H1 (cell line): Measurements from ENCODE around the gene CRYAB. TPM values are rescaled to one million over a fixed set of nuclear protein-coding genes. Genes with fewer than 3 reads are reported as not detected.
A peak's percentile ranks its signal among the peaks of the same experiment; 100 is the strongest.

Experiments used
- CTCF ChIA-PET: fragments of 300-600 bp; sonication (Branson Sonifier 250); formaldehyde crosslinking; loops from one replicate; lab custom pipeline; 2021; ENCODE audit not compliant: partially characterized antibody; lab: Charles Lee
- POLR2A ChIA-PET: fragments of 300-600 bp; sonication (Branson Sonifier 250); formaldehyde crosslinking; loops from one replicate; lab custom pipeline; 2021; ENCODE audit warnings: inconsistent platforms; ENCODE audit not compliant: partially characterized antibody; lab: Charles Lee
- DNase-seq, 2 experiments: peaks; one replicate each; pipeline versions ENCODE4 v3.0.0 to v3.0.0-alpha.2; 2010 to 2022; ENCODE audit warnings: low spot score in 2 of 2, low read depth in 1 of 2, mixed read lengths in 1 of 2
- FAIRE-seq: peaks from 2 replicates; lab custom pipeline; 2011; peaks lifted over from hg19 to GRCh38; lab: Jason Lieb, UNC
- H2AFZ ChIP-seq: 2 replicates; pipeline ENCODE4 v1.8.1; 2012; ENCODE audit warnings: low read length, inconsistent platforms
- H2AK5ac ChIP-seq: 2 replicates; pipeline ENCODE4 v1.6.1; 2013; ENCODE audit warnings: low read depth, low read length
- H2BK120ac ChIP-seq: replicated peaks from 2 replicates; pipeline ENCODE3; 2013; ENCODE audit warnings: low read depth, low read length, inconsistent platforms
- H2BK12ac ChIP-seq: 2 replicates; pipeline ENCODE4 v1.6.1; 2013; ENCODE audit warnings: low read depth, low read length
- H2BK15ac ChIP-seq: 2 replicates; pipeline ENCODE4 v1.6.1; 2013; ENCODE audit warnings: low read length
- H2BK20ac ChIP-seq: 2 replicates; pipeline ENCODE4 v1.6.1; 2013; ENCODE audit warnings: low read length
- H2BK5ac ChIP-seq: 2 replicates; pipeline ENCODE4 v1.6.1; 2013; ENCODE audit warnings: low read depth, low read length
- H3K14ac ChIP-seq: 2 replicates; pipeline ENCODE4 v1.6.1; 2013; ENCODE audit warnings: inconsistent platforms; ENCODE audit not compliant: insufficient read length
- H3K18ac ChIP-seq: 2 replicates; pipeline ENCODE4 v1.6.1; 2013; ENCODE audit warnings: low read length; ENCODE audit errors: extremely low read depth
- H3K23ac ChIP-seq: 2 replicates; pipeline ENCODE4 v1.6.1; 2013; ENCODE audit warnings: inconsistent platforms; ENCODE audit not compliant: insufficient read length
- H3K23me2 ChIP-seq: 2 replicates; pipeline ENCODE4 v1.6.1; 2013; ENCODE audit warnings: low read depth, low read length
- H3K27ac ChIP-seq: 2 replicates; pipeline ENCODE4 v1.6.1; 2011; ENCODE audit warnings: low read depth, low read length, inconsistent platforms
- H3K27me3 ChIP-seq, 4 experiments: replicated peaks in 1 of 4; 1 replicate in 1 of 4; 2 replicates in 3 of 4; pipeline versions ENCODE4 v1.6.1 to v1.8.1; 2011 to 2013; ENCODE audit warnings: low read length in 3 of 4, mild to moderate bottlenecking in 3 of 4, inconsistent platforms in 2 of 4, mixed read lengths in 2 of 4, moderate library complexity in 1 of 4; ENCODE audit not compliant: control insufficient read depth in 3 of 4, insufficient read depth in 3 of 4; ENCODE audit errors: extremely low read depth in 1 of 4
- H3K36me3 ChIP-seq, 4 experiments: 2 replicates each; pipeline versions ENCODE4 v1.6.1 to v1.8.1; 2011 to 2013; ENCODE audit warnings: mild to moderate bottlenecking in 4 of 4, low read length in 3 of 4, moderate library complexity in 2 of 4, control low read depth in 1 of 4, inconsistent platforms in 1 of 4; ENCODE audit not compliant: insufficient read depth in 4 of 4, control insufficient read depth in 2 of 4
- H3K4ac ChIP-seq: replicated peaks from 2 replicates; pipeline ENCODE3; 2013; ENCODE audit warnings: low read length, low read depth, mixed read lengths, inconsistent platforms; ENCODE audit not compliant: insufficient read length
- H3K4me1 ChIP-seq, 4 experiments: replicated peaks in 1 of 4; 1 replicate in 1 of 4; 2 replicates in 3 of 4; pipeline versions ENCODE4 v1.6.1 to v1.8.1; 2011 to 2013; ENCODE audit warnings: low read length in 3 of 4, inconsistent platforms in 2 of 4, mixed read lengths in 1 of 4; ENCODE audit not compliant: insufficient read depth in 4 of 4, control insufficient read depth in 3 of 4
- H3K4me2 ChIP-seq, 2 experiments: 2 replicates each; pipeline versions ENCODE4 v1.6.1 to v1.8.1; 2011 to 2013; ENCODE audit warnings: low read depth in 2 of 2, low read length in 2 of 2, control low read depth in 1 of 2, inconsistent platforms in 1 of 2, mild to moderate bottlenecking in 1 of 2; ENCODE audit not compliant: insufficient read depth in 1 of 2
- H3K4me3 ChIP-seq, 4 experiments: fragments of 200-600, 300-600 bp in 1 of 4; sonication (generic), shearing (Covaris generic), sonication (Bioruptor Twin) in 1 of 4; 2 replicates each; pipeline versions ENCODE4 v1.5.1 to v1.8.1; 2011 to 2016; ENCODE audit warnings: low read length in 4 of 4, low read depth in 3 of 4, control low read depth in 2 of 4, inconsistent platforms in 2 of 4, mild to moderate bottlenecking in 2 of 4, mixed read lengths in 1 of 4, moderate library complexity in 1 of 4; ENCODE audit not compliant: insufficient read depth in 2 of 4; ENCODE audit errors: extremely low read depth in 1 of 4
- H3K56ac ChIP-seq: replicated peaks from 2 replicates; pipeline ENCODE3; 2013; ENCODE audit warnings: low read depth, mild to moderate bottlenecking, mixed read lengths, low read length, inconsistent platforms; ENCODE audit not compliant: insufficient read length
- H3K79me1 ChIP-seq: 2 replicates; pipeline ENCODE4 v1.6.1; 2013; ENCODE audit warnings: low read depth, low read length, control low read depth
- H3K79me2 ChIP-seq, 2 experiments: 2 replicates each; pipeline versions ENCODE4 v1.6.1 to v1.8.1; 2012 to 2013; ENCODE audit warnings: low read length in 2 of 2, mild to moderate bottlenecking in 2 of 2, inconsistent platforms in 1 of 2; ENCODE audit not compliant: insufficient read depth in 2 of 2, control insufficient read depth in 1 of 2
- H3K9ac ChIP-seq, 4 experiments: replicated peaks in 1 of 4; 1 replicate in 1 of 4; 2 replicates in 3 of 4; pipeline versions ENCODE4 v1.6.1 to v1.8.1; 2011 to 2013; ENCODE audit warnings: low read depth in 3 of 4, low read length in 3 of 4, control low read depth in 2 of 4, mild to moderate bottlenecking in 2 of 4, moderate library complexity in 2 of 4, inconsistent platforms in 1 of 4; ENCODE audit errors: extremely low read depth in 1 of 4
- H3K9me3 ChIP-seq, 2 experiments: 2 replicates each; pipeline versions ENCODE4 v1.6.1 to v1.8.1; 2012 to 2013; ENCODE audit warnings: mild to moderate bottlenecking in 2 of 2, moderate library complexity in 2 of 2, control low read depth in 1 of 2, inconsistent platforms in 1 of 2, low read depth in 1 of 2, low read length in 1 of 2, mixed read lengths in 1 of 2; ENCODE audit not compliant: insufficient read depth in 2 of 2
- H4K20me1 ChIP-seq, 2 experiments: replicated peaks in 1 of 2; 2 replicates each; pipeline versions ENCODE3 to v1.8.1; 2011 to 2013; ENCODE audit warnings: inconsistent platforms in 2 of 2, low read length in 2 of 2, mild to moderate bottlenecking in 1 of 2; ENCODE audit not compliant: insufficient read depth in 2 of 2, control insufficient read depth in 1 of 2
- H4K5ac ChIP-seq: 2 replicates; pipeline ENCODE4 v1.6.1; 2013; ENCODE audit warnings: low read length, low read depth, mixed read lengths, inconsistent platforms; ENCODE audit not compliant: insufficient read length
- H4K8ac ChIP-seq: 2 replicates; pipeline ENCODE4 v1.8.0; 2013; ENCODE audit warnings: mild to moderate bottlenecking, moderate library complexity, low read length, inconsistent platforms; ENCODE audit not compliant: insufficient read depth; ENCODE audit errors: extremely low read depth
- H4K91ac ChIP-seq: replicated peaks from 2 replicates; pipeline ENCODE3; 2013; ENCODE audit warnings: low read length, mixed read lengths, inconsistent platforms; ENCODE audit not compliant: insufficient read length
- ASH2L ChIP-seq: fragments of 200-600, 300-600 bp; sonication (generic); IDR thresholded peaks from one replicate; pipeline ENCODE4 v1.7.1; 2017; ENCODE audit warnings: low read length
- EP300 ChIP-seq, 2 experiments: IDR thresholded peaks; 1 replicate in 1 of 2; 2 replicates in 1 of 2; pipeline ENCODE4 v1.6.1; 2011 to 2012; ENCODE audit warnings: low read depth in 2 of 2, low read length in 2 of 2, mild to moderate bottlenecking in 2 of 2, borderline replicate concordance in 1 of 2, inconsistent platforms in 1 of 2, moderate library complexity in 1 of 2
- GTF2F1 ChIP-seq: IDR thresholded peaks from 2 replicates; pipeline ENCODE4 v1.6.1; 2012; ENCODE audit warnings: low read depth, low read length, improper control_type of control experiment, borderline replicate concordance
- HDAC2 ChIP-seq, 2 experiments: fragments of 300-600 bp in 1 of 2; sonication (generic) in 1 of 2; IDR thresholded peaks; 2 replicates each; pipeline ENCODE4 v1.6.1; 2011 to 2012; ENCODE audit warnings: low read depth in 2 of 2, low read length in 2 of 2, mild to moderate bottlenecking in 2 of 2, moderate library complexity in 2 of 2, borderline replicate concordance in 1 of 2, inconsistent platforms in 1 of 2
- NANOG ChIP-seq: IDR thresholded peaks from 2 replicates; pipeline ENCODE4 v1.6.1; 2011; ENCODE audit warnings: low read length, low read depth, mild to moderate bottlenecking, inconsistent platforms; ENCODE audit not compliant: insufficient read depth, poor library complexity, severe bottlenecking
- PHF8 ChIP-seq: fragments of 200-600 bp; sonication (generic); conservative IDR thresholded peaks from 2 replicates; pipeline ENCODE4 v1.7.1; 2012; ENCODE audit warnings: low read depth, mild to moderate bottlenecking, inconsistent platforms, low read length, moderate library complexity
- SIX5 ChIP-seq: IDR thresholded peaks from 2 replicates; pipeline ENCODE4 v1.6.1; 2011; ENCODE audit warnings: mild to moderate bottlenecking, low read depth, low read length
- SP1 ChIP-seq: IDR thresholded peaks from 2 replicates; pipeline ENCODE4 v1.6.1; 2011; ENCODE audit warnings: low read depth, low read length
- WGBS, 2 experiments: shearing (Covaris generic) in 1 of 2; methylation state at CpG; one replicate each; pipeline versions ENCODE4 v1.1.6 to v1.1.7; 2013 to 2015; ENCODE audit warnings: low lambda C conversion rate in 2 of 2, mixed read lengths in 2 of 2, inconsistent platforms in 1 of 2, low coverage in 1 of 2, missing lambda C conversion rate in 1 of 2; ENCODE audit not compliant: insufficient replicate concordance in 2 of 2, insufficient coverage in 1 of 2, insufficient read length in 1 of 2; ENCODE audit errors: extremely low coverage in 1 of 2, missing lambda C conversion rate in 1 of 2; 5-methylcytosine and 5-hydroxymethylcytosine counted together
- polyA plus RNA-seq, 7 experiments: library from polyadenylated mRNA; depleted of rRNA in 3 of 7; stranded (reverse) in 5 of 7; unstranded in 2 of 7; fragments of >200 nt in 5 of 7; fragments of 200-250 nt in 2 of 7; gene quantifications; 1 replicate in 5 of 7; 2 replicates in 1 of 7; 4 replicates in 1 of 7; pipeline versions ENCODE4 v1.2.1 to v1.2.3, GENCODE V29; 2011 to 2013; ENCODE audit warnings: missing spikeins in 2 of 7, mixed read lengths in 2 of 7
- total RNA-seq: library from RNA; stranded (reverse); fragmentation: NEBNext Ultra II Directional; extraction: Animal tissue kit (Norgen Biotek cat#: 25700); gene quantifications from 2 replicates; pipeline ENCODE4 v1.2.1, GENCODE V29; 2021

Gene CRYAB
- total and polyA plus RNA-seq, 2 of the 8 experiments (the other 6 are each of a cell fraction or from before 2014, with no cell fraction given) = 1.9 to 2.0 TPM

GRCh38 chr11:111918390-111919256, 7.1 kb upstream of the CRYAB start, which contains the start of gene C11orf52:
C11orf52 (plus strand) TSS chr11:111918913; CDS start chr11:111918973, 60 bp downstream.
- DNase-seq (peak; percentile 49 to 69), FAIRE-seq (peak; percentile 39)
- Histone ChIP-seq H3K9ac (no peak within 1 kb of the TSS), H3K56ac (no peak within 1 kb of the TSS), H3K27ac (peak within 1 kb of the TSS; percentile 26; the same call in 1 of the 2 replicates), H4K20me1 (no peaks in the 10 kb centered on the region), H3K79me2 (no peaks in the 10 kb centered on the region), H3K23ac (no peak within 1 kb of the TSS), H3K4me3 (peak within 1 kb of the TSS; percentile 7 to 41 (median 20); a peak in 3 of 8 replicates), H4K8ac (no peak within 1 kb of the TSS), H3K36me3 (no peaks in the 10 kb centered on the region), H2BK5ac (no peak within 1 kb of the TSS; the same call in 1 of the 2 replicates), H3K4ac (no peak within 1 kb of the TSS), H3K4me2 (peak within 1 kb of the TSS; percentile 43 to 52), H2AK5ac (peak within 1 kb of the TSS; percentile 47; the same call in 1 of the 2 replicates), H3K79me1 (no peaks in the 10 kb centered on the region), H4K91ac (peak within 1 kb of the TSS; percentile 10), H2BK120ac (peak within 1 kb of the TSS; percentile 82), H3K14ac (no peak within 1 kb of the TSS), H2AFZ (peak within 1 kb of the TSS; percentile 94), H3K9me3 (no peaks in the 10 kb centered on the region), H2BK15ac (peak within 1 kb of the TSS; percentile 76; the same call in 1 of the 2 replicates), H3K18ac (peak within 1 kb of the TSS; percentile 80; the same call in 1 of the 2 replicates), H3K4me1 (peaks cover 0 to 6% (median 4%) of the 10 kb centered on the region in 4 experiments; a peak in 5 of 7 replicates), H2BK12ac (peak within 1 kb of the TSS; percentile 72), H3K27me3 (no peaks in the 10 kb centered on the region), H3K23me2 (no peaks in the 10 kb centered on the region), H2BK20ac (peak within 1 kb of the TSS; percentile 40; the same call in 1 of the 2 replicates), H4K5ac (peak within 1 kb of the TSS; percentile 4)
- 53% methylated on average over 19 of the region's 19 CpGs; no CpG with 5 or more reads in 1 of the 2 experiments for WGBS, 2 experiments
- ChIA-PET POLR2A (interaction anchor here (0.8 to 1.4 kb wide), 5 partner anchors 19 to 64 kb away, joined by 3 to 4 read pairs (median 3); no protein-coding TSS in a partner anchor), CTCF (interaction anchor here (0.6 to 1.6 kb wide), 8 partner anchors 8 to 64 kb away, joined by 3 to 8 read pairs (median 4); no protein-coding TSS in a partner anchor)
- peak; percentile 60 for TF ChIP-seq ASH2L
- TF ChIP-seq SP1 = peak; percentile 54; the same call in 1 of the 2 replicates
- peak; percentile 9 for TF ChIP-seq NANOG
- TF ChIP-seq GTF2F1 = 0 out of 2 replicates have a peak, but pooled peaks have one; percentile 20
- TF ChIP-seq EP300 (IDR thresholded peaks at IDR 0.05; ENCODE audit: borderline replicate concordance in 1 of 2, low read depth in 2 of 2, low read length in 2 of 2) = 0 out of 3 replicates have a peak, but pooled peaks of 1 of the 2 experiments have one; percentile 29
- TF ChIP-seq PHF8 = no peak
- TF ChIP-seq HDAC2 (IDR thresholded peaks at IDR 0.05; ENCODE audit: borderline replicate concordance in 1 of 2, low read depth in 2 of 2, low read length in 2 of 2) = peak in 1 of 2 experiments; percentile 81; a peak in 1 of 4 replicates
- peak; percentile 25; the same call in 1 of the 2 replicates for TF ChIP-seq SIX5
